Suprapubic skin (tissue), 4 donors: Measurements from ENCODE around the gene OR11A1. TPM values are rescaled to one million over a fixed set of nuclear protein-coding genes. Genes with fewer than 3 reads are reported as not detected.
"Not testable (repeated sequence)": the region's sequence is repeated elsewhere in the genome, so short reads cannot be mapped to it uniquely, and the experiment has no call there.

ENCODE experiments used
- DNase-seq, 2 donors: peaks; one replicate each; pipeline ENCODE4 v3.0.0-alpha.2; 2019; ENCODE audit warnings: low spot score in 2 of 2
- H3K27ac ChIP-seq: fragments of 200-600 bp; sonication (generic); one replicate; pipeline ENCODE4 v1.5.1; 2019
- H3K27me3 ChIP-seq: fragments of 200-600 bp; sonication (generic); one replicate; pipeline ENCODE4 v1.5.1; 2019
- H3K36me3 ChIP-seq: fragments of 200-600 bp; sonication (generic); one replicate; pipeline ENCODE4 v1.5.1; 2019
- H3K4me1 ChIP-seq: fragments of 200-600 bp; sonication (generic); one replicate; pipeline ENCODE4 v1.5.1; 2019
- H3K4me3 ChIP-seq: fragments of 200-600 bp; sonication (generic); one replicate; pipeline ENCODE4 v1.5.1; 2019; ENCODE audit warnings: mild to moderate bottlenecking
- H3K9me3 ChIP-seq: fragments of 200-600 bp; sonication (generic); one replicate; pipeline ENCODE4 v1.5.1; 2019
- EP300 ChIP-seq: sonication (generic); formaldehyde crosslinking; IDR thresholded peaks from one replicate; pipeline ENCODE4 v1.6.1; 2017; ENCODE audit warnings: antibody characterized with exemption
- POLR2A ChIP-seq, 2 donors: fragments of 450-650 bp; IDR thresholded peaks; one replicate each; pipeline ENCODE4 v1.6.1; 2017; ENCODE audit warnings: antibody characterized with exemption in 2 of 2, mild to moderate bottlenecking in 2 of 2, moderate library complexity in 2 of 2
- POLR2AphosphoS5 ChIP-seq, 3 donors: sonication (generic); formaldehyde crosslinking; IDR thresholded peaks; one replicate each; pipeline ENCODE4 v1.6.1; 2017; ENCODE audit warnings: antibody characterized with exemption in 3 of 3
- whole genome bisulfite sequencing: methylation state at CpG from one replicate; pipeline ENCODE4 v1.1.5; 2018; 5-methylcytosine and 5-hydroxymethylcytosine counted together
- total RNA-seq, 4 donors: library from RNA; depleted of rRNA; stranded (reverse); fragments of >200 nt; gene quantifications; one replicate each; pipeline ENCODE4 v1.1.0, GENCODE V29; 2016
- TF ChIP-seq, protein P1 (sequence below), 2 donors: fragments of 200-600 bp in 1 of 2; fragments of 450-650 bp in 1 of 2; sonication (generic) in 1 of 2; IDR thresholded peaks; one replicate each; pipeline ENCODE4 v1.5.1; 2016 to 2019; ENCODE audit warnings: antibody characterized with exemption in 2 of 2, mild to moderate bottlenecking in 1 of 2, moderate library complexity in 1 of 2

Gene OR11A1
- total RNA-seq, 4 donors from 2014 or later = not detected

DNA sequence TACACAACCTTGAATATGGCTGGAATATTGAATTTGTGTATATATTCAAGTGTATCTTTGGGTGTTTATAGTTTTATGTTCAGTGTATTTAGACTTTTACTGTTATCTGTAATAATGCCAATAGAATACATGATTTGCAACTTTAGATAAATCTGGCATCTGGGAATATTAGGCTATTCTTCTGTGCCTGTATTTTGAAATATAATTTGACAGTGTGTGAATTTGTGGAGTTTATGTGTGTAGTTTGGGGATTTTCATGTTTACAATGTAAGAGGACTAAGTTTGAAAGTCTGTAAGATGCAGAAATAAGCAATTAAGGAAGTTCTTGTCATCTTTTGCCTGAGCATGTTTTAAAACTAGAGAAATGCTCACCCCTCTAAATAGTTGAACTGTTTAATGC, 17.9 kb downstream of the OR11A1 start, which contains the start of gene OR10C1:
TSS of gene OR10C1 (plus strand) at position 301 of the 400 bp plus-strand sequence. CDS start 710 bp downstream, outside the sequence.
- H3K4me1 ChIP-seq = no peaks in the 10 kb centered on the region
- H3K9me3 ChIP-seq = no peaks in the 10 kb centered on the region

DNA sequence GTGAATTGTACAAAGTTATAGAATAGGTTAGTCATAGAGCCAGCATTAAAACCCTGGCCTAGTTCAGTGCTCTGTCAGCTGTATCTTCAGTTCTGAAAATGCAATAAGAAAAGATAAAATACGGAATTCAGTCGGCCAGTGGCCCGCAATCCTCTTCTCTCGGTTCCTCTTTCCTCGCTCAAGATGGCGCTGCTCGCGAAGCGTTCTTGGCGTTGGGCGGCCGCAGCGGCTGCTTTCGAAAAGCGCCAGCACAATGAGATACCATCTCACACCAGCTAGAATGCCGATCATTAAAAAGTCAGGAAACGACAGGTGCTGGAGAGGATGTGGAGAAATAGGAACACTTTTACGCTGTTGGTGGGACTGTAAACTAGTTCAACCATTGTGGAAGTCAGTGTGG, 20.1 kb downstream of the OR11A1 start:
- WGBS = 61% methylated on average over 18 of the region's 18 CpGs
- not testable (repeated sequence) for H3K27ac ChIP-seq, H3K9me3 ChIP-seq, H3K4me1 ChIP-seq, H3K27me3 ChIP-seq, H3K36me3 ChIP-seq, H3K4me3 ChIP-seq, DNase-seq

More for the DNA sequence above, 17.9 kb downstream of the OR11A1 start, which contains the start of gene OR10C1:
- Histone ChIP-seq H3K4me3 (no peak within 1 kb of the TSS), H3K36me3 (no peaks in the 10 kb centered on the region), H3K27ac (no peak within 1 kb of the TSS), H3K27me3 (no peaks in the 10 kb centered on the region)
- TF ChIP-seq POLR2A (IDR thresholded peaks at IDR 0.05) (no peak), EP300 (no peak), POLR2AphosphoS5 (IDR thresholded peaks at IDR 0.05) (no peak)
- TF ChIP-seq, protein P1, sequence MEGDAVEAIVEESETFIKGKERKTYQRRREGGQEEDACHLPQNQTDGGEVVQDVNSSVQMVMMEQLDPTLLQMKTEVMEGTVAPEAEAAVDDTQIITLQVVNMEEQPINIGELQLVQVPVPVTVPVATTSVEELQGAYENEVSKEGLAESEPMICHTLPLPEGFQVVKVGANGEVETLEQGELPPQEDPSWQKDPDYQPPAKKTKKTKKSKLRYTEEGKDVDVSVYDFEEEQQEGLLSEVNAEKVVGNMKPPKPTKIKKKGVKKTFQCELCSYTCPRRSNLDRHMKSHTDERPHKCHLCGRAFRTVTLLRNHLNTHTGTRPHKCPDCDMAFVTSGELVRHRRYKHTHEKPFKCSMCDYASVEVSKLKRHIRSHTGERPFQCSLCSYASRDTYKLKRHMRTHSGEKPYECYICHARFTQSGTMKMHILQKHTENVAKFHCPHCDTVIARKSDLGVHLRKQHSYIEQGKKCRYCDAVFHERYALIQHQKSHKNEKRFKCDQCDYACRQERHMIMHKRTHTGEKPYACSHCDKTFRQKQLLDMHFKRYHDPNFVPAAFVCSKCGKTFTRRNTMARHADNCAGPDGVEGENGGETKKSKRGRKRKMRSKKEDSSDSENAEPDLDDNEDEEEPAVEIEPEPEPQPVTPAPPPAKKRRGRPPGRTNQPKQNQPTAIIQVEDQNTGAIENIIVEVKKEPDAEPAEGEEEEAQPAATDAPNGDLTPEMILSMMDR (IDR thresholded peaks at IDR 0.05) = no peak
- no peak for DNase-seq

DNA sequence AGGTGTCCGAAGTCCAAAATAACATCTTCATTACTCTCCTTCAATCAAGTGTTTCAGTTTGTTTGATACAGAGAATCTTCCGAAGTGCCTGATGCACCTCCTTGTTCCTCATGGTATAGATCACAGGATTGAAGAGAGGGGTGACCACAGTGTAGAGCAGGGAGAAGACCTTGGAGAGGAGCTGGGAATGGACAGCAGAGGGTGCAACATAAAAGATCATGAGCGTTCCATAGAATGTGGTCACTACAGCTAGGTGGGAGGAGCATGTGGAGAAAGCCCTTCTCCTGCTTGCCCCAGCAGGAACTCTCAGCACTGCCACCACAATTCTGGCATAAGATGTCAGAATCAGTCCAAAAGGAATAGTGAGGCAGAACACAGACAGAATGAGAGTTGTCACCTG, 30.2 kb downstream of the OR11A1 start:
- H3K27me3 ChIP-seq = peaks cover 4% of the 10 kb centered on the region
- no peak overlapping the region for H3K4me3 ChIP-seq
- no peaks in the 10 kb centered on the region for H3K9me3 ChIP-seq
- H3K27ac ChIP-seq = no peak overlapping the region
- no peaks in the 10 kb centered on the region for H3K36me3 ChIP-seq
- TF ChIP-seq EP300 = no peak
- TF ChIP-seq, protein P1 (IDR thresholded peaks at IDR 0.05) = no peak
- TF ChIP-seq POLR2A (IDR thresholded peaks at IDR 0.05) = no peak
- TF ChIP-seq POLR2AphosphoS5 (IDR thresholded peaks at IDR 0.05) = no peak
- H3K4me1 ChIP-seq = no peaks in the 10 kb centered on the region
- DNase-seq = no peak
- WGBS = 93% methylated on average over 3 of the region's 3 CpGs

DNA sequence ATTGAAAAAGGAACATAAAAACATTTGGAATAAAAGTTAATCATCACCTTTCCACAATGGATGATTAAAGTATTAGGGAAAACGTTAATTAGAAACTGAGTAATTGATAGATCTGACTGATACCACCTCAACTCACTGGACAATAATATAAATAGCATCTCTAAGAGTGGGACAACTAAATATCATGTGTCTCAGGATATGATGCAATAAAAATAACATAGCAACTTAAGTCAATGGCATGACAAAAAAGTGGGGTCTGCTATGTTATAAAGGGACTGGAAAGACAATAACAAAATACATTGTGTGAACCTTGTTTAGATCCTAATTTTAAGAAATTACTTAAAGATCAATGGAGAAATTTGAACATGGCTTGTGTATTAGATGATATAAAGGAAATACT, 31.8 kb downstream of the OR11A1 start:
- TF ChIP-seq, protein P1 (IDR thresholded peaks at IDR 0.05) = no peak
- no peak for TF ChIP-seq POLR2AphosphoS5 (IDR thresholded peaks at IDR 0.05)
- peaks cover 4% of the 10 kb centered on the region for H3K27me3 ChIP-seq
- no peaks in the 10 kb centered on the region for H3K36me3 ChIP-seq
- no peak for DNase-seq
- H3K9me3 ChIP-seq = no peaks in the 10 kb centered on the region
- 61% methylated on average over 1 of the region's 1 CpG for WGBS
- no peaks in the 10 kb centered on the region for H3K4me1 ChIP-seq
- H3K27ac ChIP-seq = no peak overlapping the region
- no peak overlapping the region for H3K4me3 ChIP-seq

DNA sequence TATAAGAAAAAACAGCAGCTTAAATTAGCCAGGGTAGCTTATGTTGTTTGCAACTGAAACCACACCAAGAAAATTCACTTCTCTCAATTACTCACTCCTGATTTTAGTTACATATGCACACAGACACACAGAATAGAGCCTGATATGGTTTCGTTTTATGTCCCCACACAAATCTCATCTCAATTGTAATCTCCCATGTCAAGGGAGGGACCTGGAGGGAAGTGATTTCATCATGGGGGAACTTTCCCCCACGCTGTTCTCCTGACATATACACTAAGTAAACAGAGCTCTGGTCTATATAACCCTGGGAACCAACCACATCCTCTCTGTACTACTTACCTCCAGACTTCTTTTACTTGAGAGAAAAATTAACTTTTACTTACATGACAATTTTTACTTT, 32.3 kb downstream of the OR11A1 start:
- Histone ChIP-seq H3K4me1 (no peaks in the 10 kb centered on the region), H3K27ac (no peak overlapping the region), H3K4me3 (no peak overlapping the region), H3K9me3 (no peaks in the 10 kb centered on the region), H3K27me3 (peaks cover 4% of the 10 kb centered on the region), H3K36me3 (no peaks in the 10 kb centered on the region)
- 68% methylated on average over 2 of the region's 2 CpGs for WGBS
- no peak for TF ChIP-seq POLR2AphosphoS5 (IDR thresholded peaks at IDR 0.05)
- TF ChIP-seq, protein P1 (IDR thresholded peaks at IDR 0.05) = no peak
- TF ChIP-seq POLR2A (IDR thresholded peaks at IDR 0.05) = no peak
- TF ChIP-seq EP300 = no peak
- no peak for DNase-seq

DNA sequence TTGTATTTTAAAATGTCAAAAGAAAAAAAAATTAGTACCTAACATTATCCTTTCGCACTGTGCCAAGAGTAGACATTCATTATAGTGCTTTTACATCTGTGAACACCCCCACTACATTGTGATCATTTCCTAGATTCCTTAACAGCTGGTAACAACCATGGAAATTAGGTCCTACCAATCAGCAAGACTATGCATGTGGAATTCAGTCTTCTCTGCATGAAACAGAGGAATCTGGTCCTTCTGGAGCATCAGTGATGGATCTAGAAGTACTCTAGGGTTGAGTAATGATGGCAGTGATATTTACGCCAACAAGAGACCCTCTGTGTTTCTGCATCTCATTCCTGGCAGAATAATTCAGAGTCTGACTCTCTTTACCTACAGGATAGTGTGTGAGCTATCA, 32.7 kb downstream of the OR11A1 start:
- H3K4me1 ChIP-seq = no peaks in the 10 kb centered on the region
- H3K36me3 ChIP-seq = no peaks in the 10 kb centered on the region
- no peak overlapping the region for H3K27ac ChIP-seq
- 87% methylated on average over 2 of the region's 2 CpGs for WGBS
- H3K27me3 ChIP-seq = peaks cover 4% of the 10 kb centered on the region
- H3K9me3 ChIP-seq = no peaks in the 10 kb centered on the region
- H3K4me3 ChIP-seq = no peak overlapping the region
- TF ChIP-seq EP300 (no peak), POLR2AphosphoS5 (IDR thresholded peaks at IDR 0.05) (no peak), POLR2A (IDR thresholded peaks at IDR 0.05) (no peak)
- TF ChIP-seq, protein P1 (IDR thresholded peaks at IDR 0.05) = no peak
- DNase-seq = no peak
